T-helper 17 cell (primary cell): ENCODE measurements around the gene SLC27A2. TPM values are rescaled to one million over a fixed set of nuclear protein-coding genes. Genes with fewer than 3 reads are reported as not detected.

Source experiments
- ATAC-seq: fragments of 150-1000 bp; cut with Tn5 transposase; 2 replicates; pipeline ENCODE4 v1.10.0; 2021; ENCODE audit warnings: mild to moderate bottlenecking, moderate library complexity
- DNase-seq, 3 donors: peaks; one replicate each; pipeline versions ENCODE4 v3.0.0 to v3.0.0-alpha.2; 2020 to 2021
- H3K9me3 ChIP-seq: one replicate; pipeline ENCODE4 v1.7.0; 2013; ENCODE audit warnings: low read length, mild to moderate bottlenecking; ENCODE audit not compliant: control insufficient read depth, poor library complexity, severe bottlenecking
- H3K27ac Mint-ChIP-seq: one replicate; pipeline ENCODE4 v1.8.0; 2022; ENCODE audit warnings: mild to moderate bottlenecking, moderate library complexity, mixed read lengths
- H3K27me3 Mint-ChIP-seq: one replicate; pipeline ENCODE4 v1.8.0; 2022; ENCODE audit warnings: mixed read lengths
- H3K36me3 Mint-ChIP-seq: one replicate; pipeline ENCODE4 v1.8.0; 2022; ENCODE audit warnings: low read depth, mixed read lengths
- H3K4me1 Mint-ChIP-seq: one replicate; pipeline ENCODE4 v1.8.0; 2022; ENCODE audit warnings: mild to moderate bottlenecking, mixed read lengths
- H3K4me3 Mint-ChIP-seq: one replicate; pipeline ENCODE4 v1.8.0; 2022; ENCODE audit warnings: mild to moderate bottlenecking, moderate library complexity, mixed read lengths
- total RNA-seq, 4 donors: library from RNA in 2 of 4; stranded (reverse) in 2 of 4; gene quantifications; one replicate each; pipeline ENCODE4 v1.2.3 and lab custom pipeline; 2022 to 2026

Gene SLC27A2
- total RNA-seq, 2 donors from 2014 or later, result 0.30 to 0.42 TPM

DNA sequence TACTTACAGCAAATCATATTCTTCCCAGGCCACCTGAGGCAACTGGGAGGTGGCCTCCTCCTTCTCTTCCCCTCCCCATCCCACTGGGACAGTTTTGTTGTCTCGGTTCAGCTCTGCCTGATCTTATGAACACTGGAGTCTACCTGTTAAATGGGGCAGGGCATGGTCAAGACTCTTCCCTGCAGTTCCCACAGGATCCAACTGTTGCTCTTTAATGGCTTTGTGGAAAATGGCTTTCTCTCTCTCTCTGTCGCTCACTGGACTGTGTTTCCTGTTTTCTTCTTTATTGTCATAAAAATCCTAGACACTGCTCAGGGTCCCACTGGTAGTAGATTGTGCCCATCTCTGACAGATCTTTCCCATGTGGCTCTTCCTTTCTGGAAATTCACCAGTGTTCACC lies 40.2 kb downstream of the SLC27A2 start:
- Mint-ChIP-seq H3K27ac (peak overlapping the region; percentile 3), H3K36me3 (no peaks in the 10 kb centered on the region), H3K4me3 (no peak overlapping the region), H3K4me1 (peaks cover 2% of the 10 kb centered on the region), H3K27me3 (no peaks in the 10 kb centered on the region)
- H3K9me3 ChIP-seq, result no peaks in the 10 kb centered on the region
- no peak for ATAC-seq
- no peak for DNase-seq

DNA sequence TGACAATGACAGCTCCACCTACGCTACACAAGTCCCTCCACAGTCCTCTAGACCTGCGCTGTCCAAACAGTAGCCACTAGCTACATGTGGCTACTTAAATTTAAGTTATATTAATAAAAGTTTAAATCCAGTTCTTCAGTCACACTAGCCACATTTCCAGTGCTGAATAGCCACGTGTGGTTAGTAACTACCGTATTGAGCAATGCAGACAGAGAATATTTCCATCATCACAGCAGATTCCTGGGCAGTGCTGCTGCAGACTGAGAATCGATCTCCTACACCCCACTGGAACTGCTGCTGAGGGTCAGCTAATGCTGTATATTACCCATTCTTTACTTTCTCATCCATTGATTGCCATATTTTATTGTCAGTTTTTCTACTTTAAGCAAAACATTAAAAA lies 42.6 kb downstream of the SLC27A2 start:
- Mint-ChIP-seq H3K27ac (no peak overlapping the region), H3K36me3 (no peaks in the 10 kb centered on the region), H3K4me1 (peaks cover 2% of the 10 kb centered on the region), H3K4me3 (no peak overlapping the region), H3K27me3 (no peaks in the 10 kb centered on the region)
- ATAC-seq (no peak), DNase-seq (no peak)
- no peaks in the 10 kb centered on the region for H3K9me3 ChIP-seq

- no peak for ATAC-seq
- Mint-ChIP-seq H3K4me3 (no peak overlapping the region), H3K36me3 (no peaks in the 10 kb centered on the region), H3K27me3 (no peaks in the 10 kb centered on the region), H3K27ac (no peak overlapping the region), H3K4me1 (peaks cover 2% of the 10 kb centered on the region)
- DNase-seq, result no peak
- H3K9me3 ChIP-seq, result no peaks in the 10 kb centered on the region
Measured at GRCh38 chr15:50225057-50225456, 43.1 kb downstream of the SLC27A2 start.

- no peak for DNase-seq
- H3K27ac Mint-ChIP-seq, result no peak overlapping the region
- no peaks in the 10 kb centered on the region for H3K36me3 Mint-ChIP-seq
- no peaks in the 10 kb centered on the region for H3K9me3 ChIP-seq
- H3K4me3 Mint-ChIP-seq, result no peak overlapping the region
- H3K27me3 Mint-ChIP-seq, result no peaks in the 10 kb centered on the region
- H3K4me1 Mint-ChIP-seq, result peaks cover 2% of the 10 kb centered on the region
- no peak for ATAC-seq
Measured at GRCh38 chr15:50225938-50226337, 43.9 kb downstream of the SLC27A2 start.

- no peak for ATAC-seq
Measured at GRCh38 chr15:50227076-50227475, 45.1 kb downstream of the SLC27A2 start.

GRCh38 chr15:50228866-50229265 lies 46.9 kb downstream of the SLC27A2 start:
- Mint-ChIP-seq H3K27ac (no peak overlapping the region), H3K27me3 (no peaks in the 10 kb centered on the region), H3K36me3 (no peaks in the 10 kb centered on the region), H3K4me1 (no peaks in the 10 kb centered on the region), H3K4me3 (no peak overlapping the region)
- no peak for DNase-seq
- no peak for ATAC-seq
- H3K9me3 ChIP-seq, result no peaks in the 10 kb centered on the region

More at GRCh38 chr15:50227076-50227475, 45.1 kb downstream of the SLC27A2 start:
- no peaks in the 10 kb centered on the region for H3K27me3 Mint-ChIP-seq
- peaks cover 2% of the 10 kb centered on the region for H3K4me1 Mint-ChIP-seq
- DNase-seq, result no peak
- H3K9me3 ChIP-seq, result no peaks in the 10 kb centered on the region
- H3K27ac Mint-ChIP-seq, result no peak overlapping the region
- H3K4me3 Mint-ChIP-seq, result no peak overlapping the region
- H3K36me3 Mint-ChIP-seq, result no peaks in the 10 kb centered on the region

DNA sequence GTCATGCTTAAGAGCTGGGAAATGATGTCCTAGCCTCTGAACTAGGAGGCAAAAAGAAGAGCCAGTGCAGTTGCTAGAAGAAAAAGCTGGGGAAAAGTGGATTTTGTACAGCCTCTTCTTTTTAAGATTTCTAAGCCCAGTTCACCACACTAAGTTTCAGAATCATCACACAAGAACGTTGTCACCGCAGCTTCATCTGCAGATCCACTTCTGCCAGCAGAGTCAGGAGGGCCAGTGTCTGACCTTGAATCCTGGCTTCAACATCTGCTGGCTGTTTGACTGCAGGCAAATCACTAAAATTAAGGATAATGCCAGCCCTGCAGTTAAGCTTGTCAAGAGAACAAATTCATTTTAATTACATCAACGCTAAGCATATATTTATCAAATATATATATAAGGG lies 47.3 kb downstream of the SLC27A2 start:
- H3K27me3 Mint-ChIP-seq, result no peaks in the 10 kb centered on the region
- no peaks in the 10 kb centered on the region for H3K36me3 Mint-ChIP-seq
- H3K27ac Mint-ChIP-seq, result no peak overlapping the region
- ATAC-seq (no peak), DNase-seq (no peak)
- no peaks in the 10 kb centered on the region for H3K9me3 ChIP-seq
- H3K4me1 Mint-ChIP-seq, result no peaks in the 10 kb centered on the region
- no peak overlapping the region for H3K4me3 Mint-ChIP-seq

DNA sequence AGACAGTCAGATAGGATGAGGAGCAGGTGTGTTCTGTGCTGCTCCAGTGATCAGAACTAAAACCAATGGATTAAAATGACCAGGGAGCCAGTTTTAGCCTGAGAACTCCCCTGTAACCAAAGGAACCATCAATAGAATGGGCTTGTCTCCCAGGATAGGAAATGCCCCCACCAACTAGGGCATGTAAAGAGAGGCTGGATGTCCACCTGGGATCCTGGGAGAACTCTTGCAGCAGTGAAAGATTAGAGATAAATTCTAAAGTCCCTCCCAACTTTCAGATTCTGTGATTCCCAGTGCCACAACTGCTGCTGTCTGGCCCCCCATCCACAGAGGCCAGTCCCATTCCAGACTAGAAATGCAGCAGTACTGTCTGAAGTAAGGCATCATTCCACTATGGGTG lies 49.8 kb downstream of the SLC27A2 start:
- no peak for ATAC-seq
- H3K27me3 Mint-ChIP-seq, result no peaks in the 10 kb centered on the region
- no peak overlapping the region for H3K4me3 Mint-ChIP-seq
- no peaks in the 10 kb centered on the region for H3K4me1 Mint-ChIP-seq
- DNase-seq, result no peak
- H3K9me3 ChIP-seq, result no peaks in the 10 kb centered on the region
- H3K27ac Mint-ChIP-seq, result no peak overlapping the region
- H3K36me3 Mint-ChIP-seq, result no peaks in the 10 kb centered on the region

GRCh38 chr15:50232791-50233190 lies 50.8 kb downstream of the SLC27A2 start:
- no peaks in the 10 kb centered on the region for H3K9me3 ChIP-seq
- Mint-ChIP-seq H3K27me3 (no peaks in the 10 kb centered on the region), H3K27ac (no peak overlapping the region), H3K4me3 (no peak overlapping the region), H3K36me3 (no peaks in the 10 kb centered on the region), H3K4me1 (no peaks in the 10 kb centered on the region)
- no peak for ATAC-seq
- no peak for DNase-seq

DNA sequence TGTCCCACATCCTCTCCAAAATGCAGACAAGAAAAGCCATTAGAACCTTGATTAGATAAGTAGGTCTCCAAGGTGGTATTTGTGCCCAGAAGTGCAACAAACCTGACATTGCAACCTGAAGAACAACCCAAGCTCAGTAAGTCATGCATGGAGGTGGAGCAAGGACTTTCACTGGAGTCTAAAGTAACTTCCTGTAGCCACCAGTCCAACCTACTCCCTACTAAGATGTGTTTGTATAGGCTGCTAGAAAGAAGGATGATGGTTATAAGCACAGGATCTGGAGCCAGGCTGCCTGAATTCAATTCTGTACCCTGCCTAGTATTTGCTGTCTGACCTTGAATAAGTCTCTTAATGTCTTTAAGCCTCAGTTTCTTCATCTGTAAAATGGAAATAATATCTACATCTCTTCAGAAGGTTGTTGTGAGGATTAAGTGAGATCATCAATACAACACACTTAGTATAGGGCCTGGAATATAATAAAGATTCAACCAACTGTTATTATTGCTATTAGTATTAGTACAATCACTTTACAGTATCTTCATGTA lies 51.3 kb downstream of the SLC27A2 start:
- no peak for ATAC-seq
- no peak overlapping the region for H3K27ac Mint-ChIP-seq
- no peaks in the 10 kb centered on the region for H3K27me3 Mint-ChIP-seq
- no peaks in the 10 kb centered on the region for H3K9me3 ChIP-seq
- no peak for DNase-seq
- H3K4me1 Mint-ChIP-seq, result no peaks in the 10 kb centered on the region
- H3K36me3 Mint-ChIP-seq, result no peaks in the 10 kb centered on the region
- no peak overlapping the region for H3K4me3 Mint-ChIP-seq

GRCh38 chr15:50234764-50235163 lies 52.8 kb downstream of the SLC27A2 start:
- no peaks in the 10 kb centered on the region for H3K36me3 Mint-ChIP-seq
- DNase-seq (no peak), ATAC-seq (no peak)
- no peaks in the 10 kb centered on the region for H3K9me3 ChIP-seq
- H3K4me3 Mint-ChIP-seq, result no peak overlapping the region
- H3K27ac Mint-ChIP-seq, result no peak overlapping the region
- H3K4me1 Mint-ChIP-seq, result no peaks in the 10 kb centered on the region
- H3K27me3 Mint-ChIP-seq, result no peaks in the 10 kb centered on the region

GRCh38 chr15:50235794-50236193 lies 53.8 kb downstream of the SLC27A2 start:
- no peak for ATAC-seq
- H3K9me3 ChIP-seq, result no peaks in the 10 kb centered on the region
- H3K27me3 Mint-ChIP-seq, result no peaks in the 10 kb centered on the region
- H3K4me1 Mint-ChIP-seq, result no peaks in the 10 kb centered on the region
- DNase-seq, result no peak
- no peak overlapping the region for H3K4me3 Mint-ChIP-seq
- H3K36me3 Mint-ChIP-seq, result no peaks in the 10 kb centered on the region
- H3K27ac Mint-ChIP-seq, result no peak overlapping the region

DNA sequence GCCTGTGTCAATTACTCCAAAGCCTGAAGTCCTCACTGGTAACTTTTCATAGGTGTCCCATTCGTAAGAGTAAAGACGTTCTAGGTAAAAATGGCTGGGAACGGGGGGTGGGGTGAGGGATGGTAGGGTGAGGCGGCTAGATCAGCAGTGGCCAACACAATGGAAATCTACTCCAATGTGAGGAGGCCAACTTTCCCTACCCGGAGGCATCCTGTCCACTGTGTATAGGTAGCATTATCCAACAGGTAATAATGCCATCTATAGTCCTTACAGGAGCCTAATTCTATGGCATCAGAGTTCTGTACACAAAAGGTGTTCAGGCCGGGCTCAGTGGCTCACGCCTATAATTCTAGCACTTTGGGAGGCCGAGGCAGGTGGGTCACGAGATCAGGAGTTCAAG lies 54.4 kb downstream of the SLC27A2 start:
- no peaks in the 10 kb centered on the region for H3K27me3 Mint-ChIP-seq
- DNase-seq, result no peak
- H3K9me3 ChIP-seq, result no peaks in the 10 kb centered on the region
- no peaks in the 10 kb centered on the region for H3K4me1 Mint-ChIP-seq
- ATAC-seq, result no peak
- H3K27ac Mint-ChIP-seq, result no peak overlapping the region
- H3K4me3 Mint-ChIP-seq, result no peak overlapping the region
- H3K36me3 Mint-ChIP-seq, result no peaks in the 10 kb centered on the region

DNA sequence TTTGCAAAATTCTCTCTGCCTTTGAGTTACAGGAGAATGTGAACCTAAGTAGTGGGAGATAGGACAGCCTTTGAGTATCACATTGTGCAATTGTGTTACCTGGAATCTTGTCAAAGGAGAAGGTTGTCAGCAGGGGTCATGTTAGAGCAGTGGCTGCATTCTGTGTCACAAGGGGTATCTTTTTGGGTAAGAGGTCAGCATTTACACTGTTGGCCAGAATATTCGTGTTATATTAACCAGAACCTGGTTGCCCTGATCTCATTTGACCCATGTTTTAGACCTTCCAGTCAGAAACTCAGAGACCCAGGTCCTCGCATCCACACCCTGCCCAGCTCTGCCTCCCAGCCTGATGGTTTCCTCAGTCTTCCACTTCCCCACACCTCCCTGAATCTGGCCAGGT lies 56.3 kb downstream of the SLC27A2 start:
- ATAC-seq, result no peak
- H3K36me3 Mint-ChIP-seq, result no peaks in the 10 kb centered on the region
- H3K9me3 ChIP-seq, result no peaks in the 10 kb centered on the region
- H3K4me3 Mint-ChIP-seq, result no peak overlapping the region
- no peak overlapping the region for H3K27ac Mint-ChIP-seq
- no peaks in the 10 kb centered on the region for H3K27me3 Mint-ChIP-seq
- H3K4me1 Mint-ChIP-seq, result no peaks in the 10 kb centered on the region
- DNase-seq, result no peak
